Inflammatory macrophage treated with lipopolysaccharide for 1 hour (primary cell): Measurements from ENCODE around the gene SIX5.
A peak's percentile ranks its signal among the peaks of the same experiment; 100 is the strongest.

Experiments
- DNase-seq, 2 donors: peaks; one replicate each; pipeline ENCODE4 v3.0.0-alpha.2; 2020 to 2022

SIX5 gene

GRCh38 chr19:45772912-45773311 lies 3.9 kb upstream of the SIX5 start:
- DNase-seq: no peak

- no peak for DNase-seq
These were observed 3.2 kb upstream of the SIX5 start for GRCh38 chr19:45772130-45772840.

GRCh38 chr19:45771311-45771933 lies 2.4 kb upstream of the SIX5 start:
- no peak for DNase-seq

- DNase-seq: peak; percentile 78 to 92
These were observed 1.4 kb upstream of the SIX5 start for GRCh38 chr19:45770192-45771101.

DNA sequence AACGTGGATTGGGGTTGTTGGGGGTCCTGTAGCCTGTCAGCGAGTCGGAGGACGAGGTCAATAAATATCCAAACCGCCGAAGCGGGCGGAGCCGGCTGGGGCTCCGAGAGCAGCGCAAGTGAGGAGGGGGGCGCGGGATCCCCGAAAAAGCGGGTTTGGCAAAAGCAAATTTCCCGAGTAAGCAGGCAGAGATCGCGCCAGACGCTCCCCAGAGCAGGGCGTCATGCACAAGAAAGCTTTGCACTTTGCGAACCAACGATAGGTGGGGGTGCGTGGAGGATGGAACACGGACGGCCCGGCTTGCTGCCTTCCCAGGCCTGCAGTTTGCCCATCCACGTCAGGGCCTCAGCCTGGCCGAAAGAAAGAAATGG lies 754 bp upstream of the SIX5 start:
- peak in 1 of 2 donors; percentile 22 for DNase-seq

GRCh38 chr19:45768655-45768983 lies 433 bp downstream of the SIX5 start:
- peak; percentile 61 to 67 for DNase-seq

- no peak for DNase-seq
These were observed 984 bp downstream of the SIX5 start for GRCh38 chr19:45767881-45768654.

DNA sequence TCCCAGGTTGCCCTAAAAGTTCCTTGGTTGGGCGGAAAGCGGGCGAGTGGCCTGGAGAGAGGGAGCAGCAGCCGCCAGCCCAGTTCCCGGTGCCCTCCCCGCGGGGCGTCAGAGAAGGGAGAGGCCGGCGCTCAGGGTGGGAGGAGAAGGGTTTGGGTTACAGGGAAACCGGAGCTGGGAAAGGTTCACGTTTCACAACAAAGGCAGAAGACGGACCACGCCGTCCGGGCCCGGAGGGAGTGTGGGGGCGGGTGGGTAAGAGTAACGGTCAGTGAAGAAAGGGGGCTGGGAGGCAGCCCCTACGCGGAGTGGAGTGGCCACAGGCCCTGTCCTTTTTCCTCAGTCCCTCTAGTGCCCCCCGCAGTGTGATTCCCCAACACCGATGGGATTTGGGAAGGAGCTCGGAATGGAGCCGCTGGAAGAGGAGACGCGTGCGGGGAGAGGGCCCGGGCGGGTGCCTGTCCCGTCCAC lies 1.6 kb downstream of the SIX5 start:
- peak in 1 of 2 donors; percentile 11 for DNase-seq

GRCh38 chr19:45766869-45767346 lies 2.1 kb downstream of the SIX5 start:
- no peak for DNase-seq

DNA sequence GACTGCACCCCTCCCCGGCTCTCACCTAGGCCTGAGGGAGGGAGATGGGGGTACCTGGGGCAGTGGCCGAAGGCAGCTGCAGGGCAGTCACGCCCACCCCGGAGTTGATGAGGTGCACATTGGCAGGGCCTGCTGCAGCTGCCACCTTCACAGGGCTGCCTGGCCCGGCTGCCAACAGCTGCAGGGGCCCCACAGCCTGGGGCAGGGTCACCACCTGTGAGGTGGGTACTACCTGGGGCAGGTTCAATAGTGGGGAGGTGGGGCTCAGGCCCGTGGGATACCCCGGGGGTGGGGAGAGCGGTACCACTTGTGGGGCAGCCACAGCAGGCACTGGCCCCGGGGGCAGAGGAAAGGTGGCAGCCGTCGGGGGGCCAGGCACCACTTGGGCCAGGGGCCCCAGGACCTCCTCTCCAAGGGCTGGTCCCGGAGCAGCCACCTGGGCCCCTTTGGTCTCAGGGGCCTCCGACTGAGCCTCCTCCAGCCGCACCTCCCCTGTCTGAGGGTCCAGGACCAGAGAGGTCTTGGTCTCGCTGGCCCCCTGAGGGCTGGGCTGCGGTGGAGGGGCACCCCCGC lies 2.7 kb downstream of the SIX5 start:
- DNase-seq: no peak

DNA sequence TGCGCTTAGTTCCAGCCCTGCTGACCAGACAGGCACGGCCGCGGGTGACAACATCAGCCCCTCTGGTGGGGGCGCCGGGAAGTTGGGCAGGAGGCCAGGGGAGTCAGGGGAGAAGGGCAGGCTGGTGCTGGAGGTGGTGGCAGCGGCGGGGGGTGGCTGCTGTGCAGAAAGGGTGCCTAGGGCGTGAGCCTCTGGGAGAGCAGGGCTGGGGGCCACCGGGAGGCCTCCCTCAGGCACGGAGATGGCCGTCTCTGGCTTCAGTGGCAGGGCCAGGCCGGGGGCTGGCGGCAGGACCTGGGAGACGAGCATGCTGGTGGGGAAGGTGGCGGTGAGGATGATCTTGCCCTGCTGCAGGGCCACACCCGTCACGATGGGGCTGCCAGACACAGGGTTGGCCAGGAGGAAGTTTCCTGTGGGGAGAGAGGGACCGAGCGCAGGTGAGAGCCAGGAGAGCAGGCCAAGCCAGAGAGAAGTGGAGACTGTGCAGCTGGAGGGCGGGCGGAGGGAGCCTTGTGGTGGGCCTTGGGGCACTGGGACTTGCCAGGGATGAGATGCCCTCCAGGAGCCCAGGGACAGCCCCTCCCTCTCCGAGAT lies 3.3 kb downstream of the SIX5 start:
- no peak for DNase-seq

- no peak for DNase-seq
These were observed 3.9 kb downstream of the SIX5 start for GRCh38 chr19:45764945-45765701.

DNA sequence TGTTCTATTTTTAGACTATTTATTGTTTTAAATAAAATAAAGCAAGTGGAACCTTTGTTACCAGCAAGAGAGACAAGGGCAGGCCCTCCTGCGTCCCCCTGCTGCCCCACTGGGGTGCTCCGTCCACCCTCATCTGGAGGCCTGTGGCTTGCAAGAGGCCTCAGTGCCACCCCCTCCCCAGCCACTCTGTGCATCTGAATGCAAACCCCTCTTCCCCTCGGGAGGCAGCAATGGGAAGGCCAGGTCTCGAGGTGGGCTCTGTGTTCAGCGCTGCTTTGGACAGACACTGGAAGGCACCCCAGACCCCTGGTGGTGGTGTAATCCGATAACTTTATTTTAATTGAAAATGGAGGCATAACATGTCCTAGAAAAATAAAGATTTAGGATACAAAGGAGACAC lies 4.6 kb downstream of the SIX5 start:
- no peak for DNase-seq

- no peak for DNase-seq
These were observed 5.3 kb downstream of the SIX5 start for GRCh38 chr19:45763691-45764294.

DNA sequence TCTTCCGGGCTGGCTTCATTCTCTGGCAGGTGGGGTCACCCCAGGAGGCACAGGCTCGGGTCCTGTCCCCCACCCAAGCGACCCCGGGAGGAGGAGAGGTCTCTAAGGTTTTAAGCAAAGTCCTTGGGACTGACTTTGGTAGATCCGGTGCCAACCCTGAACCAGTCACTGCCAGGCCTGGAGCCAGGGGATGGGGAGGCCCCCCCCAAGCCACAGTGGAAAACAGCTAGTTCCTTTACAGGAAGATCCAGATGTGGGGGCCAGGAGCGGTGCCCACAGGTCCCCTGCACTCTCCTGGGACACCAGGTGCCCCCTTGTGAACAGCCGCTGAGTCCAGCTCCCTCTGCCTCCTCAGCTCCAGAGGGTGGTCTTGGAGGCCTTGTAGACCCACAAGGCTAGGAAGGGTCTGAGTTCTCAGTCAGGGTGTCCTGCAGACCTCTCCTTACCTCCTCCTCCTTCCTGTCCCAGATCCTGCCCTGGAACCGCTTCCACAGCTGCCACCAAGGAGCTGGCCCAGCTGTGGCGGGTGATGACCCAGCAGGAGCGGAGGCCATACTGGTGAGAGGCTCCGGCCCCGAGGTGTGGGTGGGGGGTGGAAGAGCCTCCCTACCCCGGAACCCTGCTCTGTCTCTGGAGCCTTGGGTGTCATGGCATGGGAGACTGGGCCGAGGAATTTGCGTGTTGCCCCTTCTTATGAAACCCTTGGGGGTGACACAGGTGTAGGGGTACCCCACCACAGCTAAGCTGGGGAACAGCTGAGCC lies 6.0 kb downstream of the SIX5 start:
- DNase-seq: no peak

- no peak for DNase-seq
These were observed 7.3 kb downstream of the SIX5 start for GRCh38 chr19:45761714-45762113.

DNA sequence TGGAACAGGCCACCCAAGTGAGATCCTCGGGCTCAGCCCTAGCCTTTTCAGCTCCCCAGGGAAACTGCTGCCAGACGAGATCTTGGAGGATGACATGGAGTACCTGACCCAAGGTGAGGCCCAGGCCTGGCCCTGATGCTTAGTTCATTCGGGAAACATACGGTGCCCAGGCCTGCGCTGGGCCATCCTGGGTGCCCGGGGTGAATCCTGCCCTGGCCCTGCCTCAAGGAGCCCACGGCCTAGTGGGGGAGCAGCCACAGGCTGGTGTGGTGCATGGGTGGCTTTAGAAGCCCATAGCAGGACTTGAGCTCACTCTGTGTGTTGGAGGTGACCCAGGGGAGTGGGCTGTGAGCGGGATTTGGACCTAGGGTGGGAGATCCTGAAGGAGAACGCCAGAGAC lies 10.1 kb downstream of the SIX5 start:
- no peak for DNase-seq

GRCh38 chr19:45757695-45758094 lies 11.4 kb downstream of the SIX5 start:
- no peak for DNase-seq

DNA sequence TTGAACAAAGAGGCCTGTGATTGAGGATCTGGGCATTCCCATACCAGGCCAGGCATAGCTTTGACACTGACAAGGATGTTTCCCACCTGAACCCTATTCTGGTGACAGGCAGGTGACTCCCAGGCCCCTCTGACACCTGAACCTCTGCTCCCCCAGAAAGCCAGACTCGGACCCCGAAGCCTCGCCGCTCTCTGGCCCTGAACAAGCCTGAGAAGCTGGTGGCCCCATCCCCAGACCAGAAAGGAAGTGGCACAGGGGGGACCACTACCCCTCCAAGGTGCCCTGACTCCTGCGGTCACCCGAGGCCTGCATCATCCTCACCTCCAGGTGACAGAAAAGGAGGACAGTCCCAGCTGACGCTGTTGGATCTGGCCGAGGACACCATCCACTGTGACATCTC lies 14.7 kb downstream of the SIX5 start:
- DNase-seq: no peak

DNA sequence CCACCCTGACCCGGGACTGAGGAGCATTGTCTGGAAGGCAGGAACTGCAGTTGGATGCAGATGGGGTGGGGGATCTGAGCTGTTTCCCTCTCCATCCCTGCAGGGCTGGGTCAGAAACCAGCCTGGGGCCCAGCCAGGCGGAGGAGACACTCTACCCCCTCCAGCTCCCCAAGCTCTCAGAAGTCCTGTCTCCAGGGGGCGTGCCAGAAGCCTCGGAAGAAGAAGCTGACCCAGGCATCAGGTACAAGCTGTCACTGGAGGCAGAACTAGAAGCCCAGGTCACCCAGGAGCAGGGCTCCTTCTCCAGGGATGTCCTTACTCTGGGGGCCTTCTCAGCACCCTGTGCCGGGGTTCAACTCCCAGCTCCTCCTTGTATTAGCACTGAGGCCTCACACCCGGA lies 15.5 kb downstream of the SIX5 start:
- no peak for DNase-seq
